GM19238 (cell line): ENCODE results near the gene OR5AK2.
"Not testable (repeated sequence)": the region's sequence is repeated elsewhere in the genome, so short reads cannot be mapped to it uniquely, and the experiment has no call there.

Source experiments
- DNase-seq: peaks from one replicate; pipeline ENCODE4 v3.0.0; 2011; ENCODE audit warnings: low spot score; ENCODE audit not compliant: insufficient read length

Gene OR5AK2

GRCh38 chr11:56988614-56989013 lies at the start of gene OR5AK2:
Gene OR5AK2 (plus strand): TSS chr11:56988914. CDS start chr11:56988914, 0 bp downstream.
- no peak for DNase-seq

GRCh38 chr11:56945526-56945925 lies 43.2 kb upstream of the OR5AK2 start:
- not testable (repeated sequence) for DNase-seq

- DNase-seq: no peak
Observed at GRCh38 chr11:56948991-56949515, 39.7 kb upstream of the OR5AK2 start.

GRCh38 chr11:56950510-56950909 lies 38.2 kb upstream of the OR5AK2 start:
- no peak for DNase-seq

GRCh38 chr11:56953907-56954306 lies 34.8 kb upstream of the OR5AK2 start:
- not testable (repeated sequence) for DNase-seq

- DNase-seq: no peak
Observed at GRCh38 chr11:56961609-56962008, 27.1 kb upstream of the OR5AK2 start.

- no peak for DNase-seq
Observed at GRCh38 chr11:56967726-56968125, 21.0 kb upstream of the OR5AK2 start.

- DNase-seq: no peak
Observed at GRCh38 chr11:56968524-56968923, 20.2 kb upstream of the OR5AK2 start.

- no peak for DNase-seq
Observed at GRCh38 chr11:56977314-56977713, 11.4 kb upstream of the OR5AK2 start.

GRCh38 chr11:56990702-56991101 lies 2.0 kb downstream of the OR5AK2 start:
- no peak for DNase-seq

GRCh38 chr11:56994532-56994931 lies 5.8 kb downstream of the OR5AK2 start:
- DNase-seq: no peak

- DNase-seq: no peak
Observed at GRCh38 chr11:57001674-57002401, 13.1 kb downstream of the OR5AK2 start.

- DNase-seq: no peak
Observed at GRCh38 chr11:57008373-57008772, 19.7 kb downstream of the OR5AK2 start.

GRCh38 chr11:57015679-57016078 lies 27.0 kb downstream of the OR5AK2 start:
- DNase-seq: no peak

- no peak for DNase-seq
Observed at GRCh38 chr11:57031556-57031955, 42.8 kb downstream of the OR5AK2 start.
